Cardiac muscle cell (in vitro differentiated cells and primary cell): Measurements from ENCODE around the gene SLC9A5. TPM values are rescaled to one million over a fixed set of nuclear protein-coding genes. Genes with fewer than 3 reads are reported as not detected.

Source experiments
- DNase-seq, 2 donors: peaks; one replicate each; pipeline versions ENCODE4 v3.0.0 to v3.0.0-alpha.2; 2010 to 2017; ENCODE audit warnings: low read depth in 1 of 2, low spot score in 1 of 2
- H3K27ac ChIP-seq: fragments of 200-600 bp; sonication (generic); 2 replicates; pipeline ENCODE4 v1.5.1; 2016
- H3K27me3 ChIP-seq: fragments of 200-600 bp; sonication (generic); 2 replicates; pipeline ENCODE4 v1.6.0; 2016; ENCODE audit warnings: control low read depth
- H3K36me3 ChIP-seq: fragments of 200-600 bp; sonication (generic); 2 replicates; pipeline ENCODE4 v1.5.1; 2016; ENCODE audit warnings: control low read depth
- H3K4me1 ChIP-seq: fragments of 200-600 bp; sonication (generic); 2 replicates; pipeline ENCODE4 v1.8.1; 2017; ENCODE audit warnings: low read depth, mild to moderate bottlenecking, mixed run types
- H3K4me3 ChIP-seq: fragments of 200-600 bp; sonication (generic); 2 replicates; pipeline ENCODE4 v1.5.1; 2016; ENCODE audit warnings: mild to moderate bottlenecking
- H3K9me3 ChIP-seq: fragments of 200-600 bp; sonication (generic); 2 replicates; pipeline ENCODE4 v1.5.1; 2017; ENCODE audit warnings: low read depth, mild to moderate bottlenecking, control low read depth
- CTCF ChIP-seq: IDR thresholded peaks from 2 replicates; pipeline ENCODE4 v1.5.1; 2012; ENCODE audit warnings: low read depth, mild to moderate bottlenecking, low read length
- polyA plus RNA-seq: library from polyadenylated mRNA; unstranded; fragments of >200 nt; fragmentation: Nextera tagmentation; extraction: Ambion mirVana; gene quantifications from 2 replicates; pipeline ENCODE4 v1.2.1, GENCODE V29; 2016
- total RNA-seq: library from RNA; depleted of rRNA; stranded (reverse); fragments of >200 nt; gene quantifications from 2 replicates; pipeline ENCODE4 v1.2.3, GENCODE V29; 2016

SLC9A5 gene
- total and polyA plus RNA-seq, 2 experiments from 2014 or later = 4.5 to 4.6 TPM

- Histone ChIP-seq H3K4me1 (no peaks in the 10 kb centered on the region), H3K27me3 (peaks cover 9% of the 10 kb centered on the region), H3K4me3 (no peak overlapping the region), H3K9me3 (no peaks in the 10 kb centered on the region), H3K36me3 (no peaks in the 10 kb centered on the region), H3K27ac (no peak overlapping the region)
- TF ChIP-seq CTCF = no peak
- DNase-seq = peak in 1 of 2 donors; percentile 97
Observed at GRCh38 chr16:67311607-67312488, 63.1 kb downstream of the SLC9A5 start.

- no peak for TF ChIP-seq CTCF
- peak in 1 of 2 donors; percentile 22 for DNase-seq
- Histone ChIP-seq H3K27me3 (peaks cover 17% of the 10 kb centered on the region), H3K27ac (no peak overlapping the region), H3K4me3 (no peak overlapping the region), H3K36me3 (no peaks in the 10 kb centered on the region), H3K4me1 (no peaks in the 10 kb centered on the region), H3K9me3 (no peaks in the 10 kb centered on the region)
Observed at GRCh38 chr16:67312719-67313118, 63.9 kb downstream of the SLC9A5 start.

DNA sequence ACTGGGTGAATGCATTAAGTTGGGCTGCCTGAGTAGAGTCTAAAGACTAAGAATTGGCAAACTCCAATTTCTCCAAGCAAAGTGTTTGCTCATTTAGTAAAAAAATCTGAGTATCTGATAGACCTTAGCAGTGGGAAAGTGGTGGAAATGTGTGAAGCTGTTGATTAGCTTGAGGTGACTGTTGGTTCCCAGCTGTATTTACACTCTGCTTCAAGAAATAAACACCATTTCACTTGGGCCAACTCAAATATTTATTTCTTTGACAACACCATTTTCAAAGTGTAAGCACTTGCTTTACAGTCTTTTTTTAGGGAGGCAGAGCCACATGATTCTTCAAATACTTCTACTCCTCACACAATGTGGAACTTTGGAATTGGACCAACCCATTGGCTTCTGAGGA lies 69.1 kb downstream of the SLC9A5 start:
- TF ChIP-seq CTCF = no peak
- no peak for DNase-seq
- Histone ChIP-seq H3K27me3 (peaks cover 49% of the 10 kb centered on the region), H3K27ac (no peak overlapping the region), H3K9me3 (no peaks in the 10 kb centered on the region), H3K4me3 (no peak overlapping the region), H3K4me1 (no peaks in the 10 kb centered on the region), H3K36me3 (no peaks in the 10 kb centered on the region)

Other genes with a start within 250 kb of the SLC9A5 start
- gene CBFB, start 219.8 kb upstream of the SLC9A5 start, total RNA-seq = 94.8 and 197 TPM in 2 replicates
- 66.3 and 78.5 TPM in 2 replicates for gene CBFB, start 219.8 kb upstream of the SLC9A5 start, polyA plus RNA-seq
- 10.3 and 10.8 TPM in 2 replicates for gene PHAF1, start 139.0 kb upstream of the SLC9A5 start, total RNA-seq
- 18.1 and 18.4 TPM in 2 replicates for gene PHAF1, start 139.0 kb upstream of the SLC9A5 start, polyA plus RNA-seq
- gene B3GNT9, start 98.0 kb upstream of the SLC9A5 start, total RNA-seq = 28.0 and 34.7 TPM in 2 replicates
- gene B3GNT9, start 98.0 kb upstream of the SLC9A5 start, polyA plus RNA-seq = 18.0 and 30.4 TPM in 2 replicates
- gene TRADD, start 89.1 kb upstream of the SLC9A5 start, total RNA-seq = 5.4 and 12.2 TPM in 2 replicates
- gene TRADD, start 89.1 kb upstream of the SLC9A5 start, polyA plus RNA-seq = 6.7 and 11.9 TPM in 2 replicates
- gene FBXL8, start 89.0 kb upstream of the SLC9A5 start, total RNA-seq = 8.7 and 9.0 TPM in 2 replicates
- 6.8 and 9.3 TPM in 2 replicates for gene FBXL8, start 89.0 kb upstream of the SLC9A5 start, polyA plus RNA-seq
- 0.63 and 7.9 TPM in 2 replicates for gene HSF4, start 84.2 kb upstream of the SLC9A5 start, total RNA-seq
- 1.7 and 2.6 TPM in 2 replicates for gene HSF4, start 84.2 kb upstream of the SLC9A5 start, polyA plus RNA-seq
- gene NOL3, start 78.4 kb upstream of the SLC9A5 start, total RNA-seq = 33.7 and 40.6 TPM in 2 replicates
- 19.4 and 31.1 TPM in 2 replicates for gene NOL3, start 78.4 kb upstream of the SLC9A5 start, polyA plus RNA-seq
- gene MATCAP1, start 65.0 kb upstream of the SLC9A5 start, total RNA-seq = 57.8 and 78.1 TPM in 2 replicates
- gene MATCAP1, start 65.0 kb upstream of the SLC9A5 start, polyA plus RNA-seq = 47.8 and 53.7 TPM in 2 replicates
- 2.9 and 3.7 TPM in 2 replicates for gene EXOC3L1, start 58.8 kb upstream of the SLC9A5 start, total RNA-seq
- 2.8 and 4.3 TPM in 2 replicates for gene EXOC3L1, start 58.8 kb upstream of the SLC9A5 start, polyA plus RNA-seq
- 85.2 and 99.4 TPM in 2 replicates for gene E2F4, start 56.8 kb upstream of the SLC9A5 start, total RNA-seq
- gene E2F4, start 56.8 kb upstream of the SLC9A5 start, polyA plus RNA-seq = 66.2 and 68.0 TPM in 2 replicates
- 0.28 and 1.1 TPM in 2 replicates for gene ELMO3, start 49.8 kb upstream of the SLC9A5 start, total RNA-seq
- 0.15 and 0.97 TPM in 2 replicates for gene ELMO3, start 49.8 kb upstream of the SLC9A5 start, polyA plus RNA-seq
- gene TMEM208, start 21.8 kb upstream of the SLC9A5 start, total RNA-seq = 29.6 and 30.2 TPM in 2 replicates
- 64.5 and 89.0 TPM in 2 replicates for gene TMEM208, start 21.8 kb upstream of the SLC9A5 start, polyA plus RNA-seq
- gene FHOD1, start 1.5 kb upstream of the SLC9A5 start, total RNA-seq = 12.0 and 17.9 TPM in 2 replicates
- gene FHOD1, start 1.5 kb upstream of the SLC9A5 start, polyA plus RNA-seq = 18.5 and 21.7 TPM in 2 replicates
- 3.6 and 6.8 TPM in 2 replicates for gene PLEKHG4, start 30.6 kb downstream of the SLC9A5 start, total RNA-seq
- gene PLEKHG4, start 30.6 kb downstream of the SLC9A5 start, polyA plus RNA-seq = 1.0 and 5.2 TPM in 2 replicates
- 0.21 and 1.9 TPM in 2 replicates for gene KCTD19, start 77.8 kb downstream of the SLC9A5 start, total RNA-seq
- 1.6 TPM in 1 of 2 replicates, not detected in the other for gene KCTD19, start 77.8 kb downstream of the SLC9A5 start, polyA plus RNA-seq
- 0.11 and 0.45 TPM in 2 replicates for gene LRRC36, start 77.8 kb downstream of the SLC9A5 start, total RNA-seq
- 0.75 TPM in 1 of 2 replicates, not detected in the other for gene LRRC36, start 77.8 kb downstream of the SLC9A5 start, polyA plus RNA-seq
- gene TPPP3, start 144.5 kb downstream of the SLC9A5 start, total RNA-seq = 2.5 and 4.6 TPM in 2 replicates
- gene TPPP3, start 144.5 kb downstream of the SLC9A5 start, polyA plus RNA-seq = 6.2 and 7.2 TPM in 2 replicates
- gene ZDHHC1, start 167.5 kb downstream of the SLC9A5 start, total RNA-seq = 17.4 and 18.7 TPM in 2 replicates
- 19.1 and 22.4 TPM in 2 replicates for gene ZDHHC1, start 167.5 kb downstream of the SLC9A5 start, polyA plus RNA-seq
- 0.28 and 0.36 TPM in 2 replicates for gene HSD11B2, start 182.1 kb downstream of the SLC9A5 start, total RNA-seq
- 0.26 and 0.84 TPM in 2 replicates for gene HSD11B2, start 182.1 kb downstream of the SLC9A5 start, polyA plus RNA-seq
- 74.5 and 140 TPM in 2 replicates for gene ATP6V0D1, start 232.2 kb downstream of the SLC9A5 start, total RNA-seq
- gene ATP6V0D1, start 232.2 kb downstream of the SLC9A5 start, polyA plus RNA-seq = 139 and 203 TPM in 2 replicates
- not detected in 2 replicates for gene AGRP, start 234.6 kb downstream of the SLC9A5 start, total RNA-seq
- gene AGRP, start 234.6 kb downstream of the SLC9A5 start, polyA plus RNA-seq = 0.71 TPM in 1 of 2 replicates, not detected in the other